ENCODE measurements around the gene CCDC17. TPM values are rescaled to one million over a fixed set of nuclear protein-coding genes. Genes with fewer than 3 reads are reported as not detected.

The CCDC17 gene
- total RNA-seq, 1 experiment from 2014 or later: 1.2 TPM

GRCh38 chr1:45584351-45585109, 39.3 kb downstream of the CCDC17 start:
- DNase-seq (ENCODE audit: extremely low read depth, low read depth): peak; percentile 74

- DNase-seq (ENCODE audit: extremely low read depth, low read depth): peak; percentile 75
Observed at GRCh38 chr1:45583666-45584350, 40.0 kb downstream of the CCDC17 start, which contains the start of gene NASP. Gene NASP, plus strand, starts transcription at chr1:45584041. Its CDS starts 106 bp downstream, at chr1:45584147.

- peak; percentile 93 for DNase-seq (ENCODE audit: extremely low read depth, low read depth)
Observed at GRCh38 chr1:45583264-45583665, 40.6 kb downstream of the CCDC17 start.

GRCh38 chr1:45574105-45574626, 49.7 kb downstream of the CCDC17 start:
- no peak for DNase-seq (ENCODE audit: extremely low read depth, low read depth)

GRCh38 chr1:45573231-45573804, 50.5 kb downstream of the CCDC17 start:
- no peak for DNase-seq (ENCODE audit: extremely low read depth, low read depth)

- DNase-seq (ENCODE audit: extremely low read depth, low read depth): no peak
Observed at GRCh38 chr1:45570631-45571030, 53.2 kb downstream of the CCDC17 start.

Small RNA genes lying within 50 kb of the gene (small RNA-seq; reads per million reads assigned to genes)
- gene AL355480.1 (0 reads per million in 2 experiments), gene AL355480.2 (0 reads per million in 2 experiments), gene AL355480.3 (0 reads per million in 2 experiments), gene AL355480.4 (0 reads per million in 2 experiments)

Other genes with a start within 250 kb of the CCDC17 start
- 0.27 and 0.52 TPM in 2 replicates for gene TESK2, start 132.9 kb downstream of the CCDC17 start, total RNA-seq (2014; rRNA removed; shearing (Covaris generic))
- 2.9 and 3.5 TPM in 2 replicates for gene CCDC163, start 124.0 kb downstream of the CCDC17 start, total RNA-seq (2014; rRNA removed; shearing (Covaris generic))
- gene MMACHC, start 123.8 kb downstream of the CCDC17 start, total RNA-seq (2014; rRNA removed; shearing (Covaris generic)): 1.1 and 1.6 TPM in 2 replicates
- 1,806 and 1,917 TPM in 2 replicates for gene PRDX1, start 102.2 kb downstream of the CCDC17 start, total RNA-seq (2014; rRNA removed; shearing (Covaris generic))
- gene AKR1A1, start 73.2 kb downstream of the CCDC17 start, total RNA-seq (2014; rRNA removed; shearing (Covaris generic)): 85.0 and 95.1 TPM in 2 replicates
- 49.8 and 67.3 TPM in 2 replicates for gene NASP, start 40.0 kb downstream of the CCDC17 start, total RNA-seq (2014; rRNA removed; shearing (Covaris generic))
- 71.3 and 76.7 TPM in 2 replicates for gene GPBP1L1, start 62.5 kb upstream of the CCDC17 start, total RNA-seq (2014; rRNA removed; shearing (Covaris generic))
- gene TMEM69, start 64.1 kb upstream of the CCDC17 start, total RNA-seq (2014; rRNA removed; shearing (Covaris generic)): 50.6 and 59.2 TPM in 2 replicates
- 4.4 and 5.9 TPM in 2 replicates for gene IPP, start 126.6 kb upstream of the CCDC17 start, total RNA-seq (2014; rRNA removed; shearing (Covaris generic))
- 7.8 and 11.1 TPM in 2 replicates for gene MAST2, start 179.6 kb upstream of the CCDC17 start, total RNA-seq (2014; rRNA removed; shearing (Covaris generic))

Measured in NCI-H460 (cell line).